ENCODE measurements around the gene PRLHR. TPM values are rescaled to one million over a fixed set of nuclear protein-coding genes. Genes with fewer than 3 reads are reported as not detected.

The PRLHR gene
- total RNA-seq, 1 experiment from 2014 or later = not detected

DNA sequence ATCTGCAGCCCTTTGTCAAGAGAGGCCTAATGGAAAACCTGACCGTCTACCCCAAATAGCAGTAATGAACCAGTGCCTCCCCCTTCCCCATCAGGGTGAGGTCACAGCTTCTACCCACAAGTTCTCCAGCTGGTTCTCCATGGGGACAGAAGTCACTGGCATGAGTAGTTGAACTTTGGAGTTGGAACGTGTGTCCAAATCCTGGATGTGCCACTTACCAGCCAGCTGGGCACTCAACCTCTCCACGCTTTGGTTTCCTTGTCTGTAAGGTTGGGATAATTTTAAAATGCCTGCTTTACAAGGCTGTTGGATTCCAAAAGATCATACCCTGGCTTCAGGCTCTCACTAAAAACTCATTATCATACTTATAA, 25.6 kb downstream of the PRLHR start:
- Histone ChIP-seq H3K27me3 (ENCODE audit: low read length) (peaks cover 8% of the 10 kb centered on the region; the same call in 1 of the 2 replicates), H3K4me1 (ENCODE audit: insufficient read depth, low read length) (no peaks in the 10 kb centered on the region), H2AFZ (ENCODE audit: low read length) (no peak overlapping the region), H3F3A (ENCODE audit: low read length, unreplicated experiment) (no peaks in the 10 kb centered on the region), H3K79me2 (ENCODE audit: low read length) (no peaks in the 10 kb centered on the region), H3K27ac (ENCODE audit: low read length) (no peak overlapping the region), H3K9me3 (ENCODE audit: low read length) (no peaks in the 10 kb centered on the region), H3K4me2 (ENCODE audit: low read length) (no peak overlapping the region), H3K4me3 (ENCODE audit: low read length) (no peak overlapping the region), H3K9ac (ENCODE audit: low read length) (no peak overlapping the region), H3K36me3 (ENCODE audit: low read depth, low read length) (no peaks in the 10 kb centered on the region), H3K9me2 (replicated peaks; ENCODE audit: low read length) (no peaks in the 10 kb centered on the region), H4K20me1 (ENCODE audit: low read length) (no peaks in the 10 kb centered on the region)
- BruUV-seq (replicated peaks) = no TSS peak
- TF ChIP-seq, protein P1, sequence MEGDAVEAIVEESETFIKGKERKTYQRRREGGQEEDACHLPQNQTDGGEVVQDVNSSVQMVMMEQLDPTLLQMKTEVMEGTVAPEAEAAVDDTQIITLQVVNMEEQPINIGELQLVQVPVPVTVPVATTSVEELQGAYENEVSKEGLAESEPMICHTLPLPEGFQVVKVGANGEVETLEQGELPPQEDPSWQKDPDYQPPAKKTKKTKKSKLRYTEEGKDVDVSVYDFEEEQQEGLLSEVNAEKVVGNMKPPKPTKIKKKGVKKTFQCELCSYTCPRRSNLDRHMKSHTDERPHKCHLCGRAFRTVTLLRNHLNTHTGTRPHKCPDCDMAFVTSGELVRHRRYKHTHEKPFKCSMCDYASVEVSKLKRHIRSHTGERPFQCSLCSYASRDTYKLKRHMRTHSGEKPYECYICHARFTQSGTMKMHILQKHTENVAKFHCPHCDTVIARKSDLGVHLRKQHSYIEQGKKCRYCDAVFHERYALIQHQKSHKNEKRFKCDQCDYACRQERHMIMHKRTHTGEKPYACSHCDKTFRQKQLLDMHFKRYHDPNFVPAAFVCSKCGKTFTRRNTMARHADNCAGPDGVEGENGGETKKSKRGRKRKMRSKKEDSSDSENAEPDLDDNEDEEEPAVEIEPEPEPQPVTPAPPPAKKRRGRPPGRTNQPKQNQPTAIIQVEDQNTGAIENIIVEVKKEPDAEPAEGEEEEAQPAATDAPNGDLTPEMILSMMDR (conservative IDR thresholded peaks at IDR 0.05; ENCODE audit: low read depth, low read length) = no peak
- no peak for TF ChIP-seq EZH2phosphoT487 (IDR thresholded peaks at IDR 0.05; ENCODE audit: borderline replicate concordance, low read length)
- POLR2A ChIA-PET (ENCODE audit: unreplicated experiment) = no interaction called here
- DNase-seq = no peak
- CTCF ChIA-PET = interaction anchor here (0.5 kb wide), 1 partner anchor 492 kb away, joined by 3 read pairs; no protein-coding TSS in a partner anchor
- no peak for ATAC-seq
- intact Hi-C loops (cut with micrococcal nuclease) = loop anchor here (5.0 kb wide), 2 partner anchors 137 to 462 kb away; no protein-coding TSS in a partner anchor

DNA sequence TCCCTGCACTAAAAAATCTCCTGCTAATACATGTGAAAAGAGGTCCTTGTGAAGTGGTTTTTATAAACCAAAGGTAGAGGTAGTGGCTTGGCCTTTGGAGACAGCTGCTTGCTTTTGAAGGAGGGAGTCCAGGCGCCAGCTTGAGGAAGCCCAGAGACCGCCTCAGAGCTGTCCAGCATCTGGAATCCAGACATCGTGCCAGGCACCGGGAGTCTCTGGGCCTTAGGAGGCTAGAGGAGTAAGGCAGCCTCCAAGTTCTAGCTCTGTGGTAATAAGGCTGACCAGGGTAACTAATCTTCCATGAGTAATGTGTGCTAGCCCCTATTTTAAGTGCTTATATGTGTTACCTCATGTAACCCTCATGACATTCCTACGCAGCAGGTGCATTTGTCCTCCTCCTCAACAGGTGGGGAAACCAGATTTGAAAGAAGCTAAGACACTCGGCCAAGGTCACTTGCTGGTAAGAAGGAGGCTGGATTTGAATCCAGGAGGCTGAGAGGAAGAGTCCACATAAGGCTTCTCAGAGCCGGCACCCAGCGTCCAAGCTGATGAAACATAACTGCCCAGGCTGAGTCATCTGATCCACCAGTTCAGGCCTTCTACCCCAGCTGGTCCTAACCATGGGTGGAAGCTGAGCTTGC, 26.1 kb downstream of the PRLHR start:
- no peak overlapping the region for H3K4me2 ChIP-seq (ENCODE audit: low read length)

More for the DNA sequence above, 26.1 kb downstream of the PRLHR start:
- Histone ChIP-seq H3K36me3 (ENCODE audit: low read depth, low read length) (no peaks in the 10 kb centered on the region), H3K27me3 (ENCODE audit: low read length) (peaks cover 3% of the 10 kb centered on the region; the same call in 1 of the 2 replicates), H3K4me3 (ENCODE audit: low read length) (no peak overlapping the region), H3K9ac (ENCODE audit: low read length) (no peak overlapping the region), H3K79me2 (ENCODE audit: low read length) (no peaks in the 10 kb centered on the region), H2AFZ (ENCODE audit: low read length) (no peak overlapping the region), H3K9me3 (ENCODE audit: low read length) (no peaks in the 10 kb centered on the region), H3K27ac (ENCODE audit: low read length) (no peak overlapping the region), H3K9me2 (replicated peaks; ENCODE audit: low read length) (no peaks in the 10 kb centered on the region), H4K20me1 (ENCODE audit: low read length) (no peaks in the 10 kb centered on the region), H3F3A (ENCODE audit: low read length, unreplicated experiment) (no peaks in the 10 kb centered on the region), H3K4me1 (ENCODE audit: insufficient read depth, low read length) (no peaks in the 10 kb centered on the region)
- ATAC-seq = no peak
- ChIA-PET POLR2A (ENCODE audit: unreplicated experiment) (no interaction called here), CTCF (interaction anchor here (0.5 to 1.5 kb wide), 2 partner anchors 152 to 492 kb away, joined by 3 to 19 read pairs; no protein-coding TSS in a partner anchor)
- TF ChIP-seq, protein P1 (conservative IDR thresholded peaks at IDR 0.05; ENCODE audit: low read depth, low read length) = no peak
- TF ChIP-seq EZH2 (IDR thresholded peaks at IDR 0.05; ENCODE audit: low read length, unreplicated experiment) = no peak
- TF ChIP-seq EZH2phosphoT487 (IDR thresholded peaks at IDR 0.05; ENCODE audit: borderline replicate concordance, low read length) = no peak
- intact Hi-C loops (cut with micrococcal nuclease) = loop anchor here (5.0 kb wide), 2 partner anchors 138 to 463 kb away; no protein-coding TSS in a partner anchor
- no peak for DNase-seq
- BruUV-seq (replicated peaks) = no TSS peak

Measured in PC-3 (cell line).